Keratinocyte (primary cell): ENCODE data around the gene SDCCAG8. TPM values are rescaled to one million over a fixed set of nuclear protein-coding genes. Genes with fewer than 3 reads are reported as not detected.

Source experiments
- DNase-seq: peaks from one replicate; pipeline ENCODE4 v3.0.0-alpha.2; 2011; ENCODE audit warnings: low read depth, missing footprints, low spot score
- FAIRE-seq: peaks from 2 replicates; lab custom pipeline; 2011; peaks lifted over from hg19 to GRCh38; lab: Jason Lieb, UNC
- H2AFZ ChIP-seq: 2 replicates; pipeline ENCODE4 v1.6.0; 2012; ENCODE audit warnings: low read length, control low read depth, inconsistent platforms; ENCODE audit not compliant: control insufficient read depth
- H3K27ac ChIP-seq: 2 replicates; pipeline ENCODE4 v1.5.1; 2011; ENCODE audit warnings: low read length; ENCODE audit not compliant: control insufficient read depth, insufficient read depth
- H3K27me3 ChIP-seq: 3 replicates; pipeline ENCODE4 v1.6.0; 2011; ENCODE audit warnings: low read length; ENCODE audit not compliant: control insufficient read depth, insufficient read depth; ENCODE audit errors: extremely low read depth
- H3K36me3 ChIP-seq, 2 experiments: 2 replicates in 1 of 2; 3 replicates in 1 of 2; pipeline ENCODE4 v1.5.1; 2011; ENCODE audit warnings: low read length in 2 of 2, mild to moderate bottlenecking in 1 of 2; ENCODE audit not compliant: control insufficient read depth in 2 of 2, insufficient read depth in 2 of 2; ENCODE audit errors: extremely low read depth in 1 of 2
- H3K4me1 ChIP-seq: 3 replicates; pipeline ENCODE4 v1.5.1; 2011; ENCODE audit warnings: low read length; ENCODE audit not compliant: control insufficient read depth, insufficient read depth; ENCODE audit errors: extremely low read depth
- H3K4me2 ChIP-seq: 3 replicates; pipeline ENCODE4 v1.6.0; 2011; ENCODE audit warnings: low read depth, low read length; ENCODE audit not compliant: control insufficient read depth, insufficient read depth; ENCODE audit errors: extremely low read depth
- H3K4me3 ChIP-seq, 3 experiments: fragments of 200-600 bp in 1 of 3; sonication (generic) in 1 of 3; 2 replicates in 2 of 3; 3 replicates in 1 of 3; pipeline ENCODE4 v1.5.1; 2011 to 2016; ENCODE audit warnings: low read length in 3 of 3, mild to moderate bottlenecking in 3 of 3, control low read depth in 2 of 3, inconsistent platforms in 1 of 3, low read depth in 1 of 3, mixed read lengths in 1 of 3, mixed run types in 1 of 3, moderate library complexity in 1 of 3; ENCODE audit not compliant: control insufficient read depth in 2 of 3, insufficient read depth in 2 of 3; ENCODE audit errors: extremely low read depth in 1 of 3
- H3K79me2 ChIP-seq: 2 replicates; pipeline ENCODE4 v1.6.0; 2012; ENCODE audit warnings: low read length; ENCODE audit not compliant: control insufficient read depth, insufficient read depth
- H3K9ac ChIP-seq: 3 replicates; pipeline ENCODE4 v1.6.0; 2011; ENCODE audit warnings: low read length; ENCODE audit not compliant: control insufficient read depth, insufficient read depth; ENCODE audit errors: extremely low read depth
- H3K9me1 ChIP-seq: 3 replicates; pipeline ENCODE4 v1.6.0; 2011; ENCODE audit warnings: low read length; ENCODE audit not compliant: control insufficient read depth, insufficient read depth; ENCODE audit errors: extremely low read depth
- H3K9me3 ChIP-seq: 2 replicates; pipeline ENCODE4 v1.5.1; 2012; ENCODE audit warnings: low read depth, low read length; ENCODE audit not compliant: control insufficient read depth
- H4K20me1 ChIP-seq: 3 replicates; pipeline ENCODE4 v1.6.0; 2011; ENCODE audit warnings: low read length; ENCODE audit not compliant: control insufficient read depth, insufficient read depth; ENCODE audit errors: extremely low read depth
- CTCF ChIP-seq, 3 experiments: IDR thresholded peaks in 1 of 3; conservative IDR thresholded peaks in 1 of 3; optimal IDR thresholded peaks in 1 of 3; 2 replicates in 2 of 3; 3 replicates in 1 of 3; pipeline versions ENCODE3 to v1.5.1; 2011; ENCODE audit warnings: low read length in 3 of 3, mild to moderate bottlenecking in 3 of 3, moderate library complexity in 2 of 3, control low read depth in 1 of 3, inconsistent platforms in 1 of 3; ENCODE audit not compliant: insufficient read depth in 2 of 3; ENCODE audit errors: extremely low read depth in 1 of 3
- EZH2 ChIP-seq: IDR thresholded peaks from one replicate; pipeline ENCODE4 v1.6.1; 2012; ENCODE audit warnings: inconsistent platforms, mild to moderate bottlenecking, low read length, moderate library complexity
- dilution Hi-C: fragments of 300-500 bp; cut with MboI; formaldehyde crosslinking; loops from one replicate; pipeline ENCODE4 v1.7.0; 2020; ENCODE audit warnings: low sequenced_read_pairs; ENCODE audit not compliant: extremely low pct_ligation_motif_present
- polyA plus RNA-seq, 5 experiments: library from polyadenylated mRNA; depleted of rRNA in 3 of 5; stranded (reverse) in 3 of 5; stranded (forward) in 1 of 5; unstranded in 1 of 5; fragments of >200 nt; gene quantifications; 1 replicate in 1 of 5; 2 replicates in 3 of 5; 3 replicates in 1 of 5; pipeline versions ENCODE4 v1.2.1 to v1.2.3, GENCODE V29; 2011 to 2012; ENCODE audit warnings: missing spikeins in 2 of 5, low read depth in 1 of 5, low replicate concordance in 1 of 5

SDCCAG8 gene
- polyA plus RNA-seq, 1 donor (not counting 4 experiments of a cell fraction or from before 2014, with no cell fraction given), result 61.6 TPM

- DNase-seq (peak; percentile 11), FAIRE-seq (peak; percentile 51)
- Histone ChIP-seq H3K9me1 (no peaks in the 10 kb centered on the region), H2AFZ (no peak overlapping the region), H3K4me3 (no peak overlapping the region), H3K27ac (peak overlapping the region; percentile 17), H3K4me1 (peaks cover 8% of the 10 kb centered on the region), H4K20me1 (no peaks in the 10 kb centered on the region), H3K27me3 (no peaks in the 10 kb centered on the region), H3K9me3 (no peaks in the 10 kb centered on the region), H3K9ac (no peak overlapping the region), H3K36me3 (peaks cover 0 to 2% of the 10 kb centered on the region in 2 experiments), H3K4me2 (peak overlapping the region; percentile 23), H3K79me2 (no peaks in the 10 kb centered on the region)
- dilution Hi-C loops, result no loop called here
- TF ChIP-seq CTCF (optimal IDR thresholded peaks at IDR 0.05 in 1 of 3, IDR thresholded peaks at IDR 0.05 in 1 of 3, conservative IDR thresholded peaks at IDR 0.05 in 1 of 3; ENCODE audit: extremely low read depth in 1 of 3, insufficient read depth in 2 of 3, low read length in 3 of 3) (no peak), EZH2 (no peak)
These were observed 191.5 kb downstream of the SDCCAG8 start for GRCh38 chr1:243447347-243447746.

- H4K20me1 ChIP-seq, result no peaks in the 10 kb centered on the region
- dilution Hi-C loops, result no loop called here
- H3K27me3 ChIP-seq, result no peaks in the 10 kb centered on the region
- DNase-seq, result no peak
- H2AFZ ChIP-seq, result no peak overlapping the region
- no peak for TF ChIP-seq CTCF (optimal IDR thresholded peaks at IDR 0.05 in 1 of 3, IDR thresholded peaks at IDR 0.05 in 1 of 3, conservative IDR thresholded peaks at IDR 0.05 in 1 of 3; ENCODE audit: extremely low read depth in 1 of 3, insufficient read depth in 2 of 3, low read length in 3 of 3)
- no peak for TF ChIP-seq EZH2
- H3K36me3 ChIP-seq, result peaks cover 0 to 2% of the 10 kb centered on the region in 2 experiments
- H3K27ac ChIP-seq, result peak overlapping the region; percentile 17
- no peak for FAIRE-seq
- H3K9me3 ChIP-seq, result no peaks in the 10 kb centered on the region
- no peaks in the 10 kb centered on the region for H3K9me1 ChIP-seq
- H3K9ac ChIP-seq, result no peak overlapping the region
- no peaks in the 10 kb centered on the region for H3K79me2 ChIP-seq
- H3K4me3 ChIP-seq, result no peak overlapping the region
- H3K4me1 ChIP-seq, result peaks cover 8% of the 10 kb centered on the region
- H3K4me2 ChIP-seq, result peak overlapping the region; percentile 23
These were observed 192.0 kb downstream of the SDCCAG8 start for GRCh38 chr1:243447844-243448243.
